ENCODE data around the gene TSN. TPM values are rescaled to one million over a fixed set of nuclear protein-coding genes. Genes with fewer than 3 reads are reported as not detected.
"Not testable (repeated sequence)": the region's sequence is repeated elsewhere in the genome, so short reads cannot be mapped to it uniquely, and the experiment has no call there.

Gene TSN
- total and polyA plus RNA-seq, 3 donors from 2014 or later, result 63.5 to 111 (median 104) TPM

GRCh38 chr2:121709776-121710469 lies 45.5 kb upstream of the TSN start:
- H3K36me3 ChIP-seq (ENCODE audit: low read depth, missing control alignments), result no peaks in the 10 kb centered on the region
- 55 to 73% methylated on average over 11 of the region's 11 CpGs for WGBS, 2 donors
- TF ChIP-seq POLR2A (IDR thresholded peaks at IDR 0.05), result no peak
- no peak for TF ChIP-seq CTCF (IDR thresholded peaks at IDR 0.05)
- no peaks in the 10 kb centered on the region for H3K4me1 ChIP-seq
- intact Hi-C loops (cut with DNase I; ENCODE audit: low total_unique reads), result no loop called here
- no peak for DNase-seq
- no peaks in the 10 kb centered on the region for H3K27me3 ChIP-seq
- H3K4me3 ChIP-seq, result no peak overlapping the region
- no peaks in the 10 kb centered on the region for H3K9me3 ChIP-seq
- no peak overlapping the region for H3K27ac ChIP-seq

GRCh38 chr2:121710470-121711170 lies 44.8 kb upstream of the TSN start:
- Histone ChIP-seq H3K4me3 (no peak overlapping the region), H3K9me3 (no peaks in the 10 kb centered on the region), H3K27ac (no peak overlapping the region), H3K27me3 (no peaks in the 10 kb centered on the region), H3K36me3 (ENCODE audit: low read depth, missing control alignments) (no peaks in the 10 kb centered on the region), H3K4me1 (no peaks in the 10 kb centered on the region)
- 86 to 91% methylated on average over 7 of the region's 7 CpGs for WGBS, 2 donors
- no peak for DNase-seq
- TF ChIP-seq CTCF (IDR thresholded peaks at IDR 0.05) (no peak), POLR2A (IDR thresholded peaks at IDR 0.05) (no peak)
- intact Hi-C loops (cut with DNase I; ENCODE audit: low total_unique reads), result no loop called here

GRCh38 chr2:121711481-121711880 lies 44.0 kb upstream of the TSN start:
- H3K9me3 ChIP-seq; H3K4me3 ChIP-seq; H3K27me3 ChIP-seq; intact Hi-C loops (cut with DNase I; ENCODE audit: low total_unique reads); DNase-seq; H3K36me3 ChIP-seq (ENCODE audit: low read depth, missing control alignments); H3K27ac ChIP-seq; H3K4me1 ChIP-seq: not testable (repeated sequence)
- 91 to 95% methylated on average over 3 of the region's 3 CpGs for WGBS, 2 donors

- no peaks in the 10 kb centered on the region for H3K9me3 ChIP-seq
- TF ChIP-seq POLR2A (IDR thresholded peaks at IDR 0.05) (no peak), CTCF (IDR thresholded peaks at IDR 0.05) (no peak)
- H3K27me3 ChIP-seq, result no peaks in the 10 kb centered on the region
- intact Hi-C loops (cut with DNase I; ENCODE audit: low total_unique reads), result no loop called here
- H3K36me3 ChIP-seq (ENCODE audit: low read depth, missing control alignments), result no peaks in the 10 kb centered on the region
- no peak overlapping the region for H3K27ac ChIP-seq
- DNase-seq, result no peak
- no peaks in the 10 kb centered on the region for H3K4me1 ChIP-seq
- WGBS, 2 donors, result 78 to 82% methylated on average over 1 of the region's 1 CpG
- H3K4me3 ChIP-seq, result no peak overlapping the region
Observed at GRCh38 chr2:121716126-121716525, 39.3 kb upstream of the TSN start.

GRCh38 chr2:121717529-121717928 lies 37.9 kb upstream of the TSN start:
- Histone ChIP-seq H3K27ac (no peak overlapping the region), H3K36me3 (ENCODE audit: low read depth, missing control alignments) (no peaks in the 10 kb centered on the region), H3K9me3 (no peaks in the 10 kb centered on the region), H3K4me3 (no peak overlapping the region), H3K4me1 (no peaks in the 10 kb centered on the region), H3K27me3 (no peaks in the 10 kb centered on the region)
- 93 to 94% methylated on average over 6 of the region's 6 CpGs for WGBS, 2 donors
- intact Hi-C loops (cut with DNase I; ENCODE audit: low total_unique reads), result no loop called here
- no peak for DNase-seq
- TF ChIP-seq POLR2A (IDR thresholded peaks at IDR 0.05) (no peak), CTCF (IDR thresholded peaks at IDR 0.05) (no peak)
